Esophagus muscularis mucosa (tissue), 3 donors: ENCODE results near the gene HLA-DOB.

Experiments used
- CTCF ChIP-seq, 3 experiments: fragments of 200-600 bp in 2 of 3; fragments of 450-650 bp in 1 of 3; sonication (generic) in 2 of 3; IDR thresholded peaks; one replicate each; pipeline ENCODE4 v1.5.1; 2017 to 2019; ENCODE audit warnings: antibody characterized with exemption in 3 of 3, mild to moderate bottlenecking in 2 of 3, moderate library complexity in 1 of 3
- POLR2A ChIP-seq: fragments of 450-650 bp; IDR thresholded peaks from one replicate; pipeline ENCODE4 v1.6.1; 2017; ENCODE audit warnings: antibody characterized with exemption, moderate library complexity, mild to moderate bottlenecking, low read depth
- POLR2AphosphoS5 ChIP-seq, 2 donors: sonication (generic); formaldehyde crosslinking; IDR thresholded peaks; one replicate each; pipeline ENCODE4 v1.6.1; 2017; ENCODE audit warnings: antibody characterized with exemption in 2 of 2

GRCh38 chr6:32852844-32853540, 36.2 kb upstream of the HLA-DOB start:
- TF ChIP-seq POLR2A, result no peak
- TF ChIP-seq CTCF (IDR thresholded peaks at IDR 0.05), result no peak
- no peak for TF ChIP-seq POLR2AphosphoS5 (IDR thresholded peaks at IDR 0.05)
